Uterus (tissue), 4 donors: ENCODE measurements around the gene NECTIN2. TPM values are rescaled to one million over a fixed set of nuclear protein-coding genes. Genes with fewer than 3 reads are reported as not detected.

Experiments
- DNase-seq, 2 donors: peaks; one replicate each; pipeline ENCODE4 v3.0.0-alpha.2; 2019 to 2020
- H3K27ac ChIP-seq, 2 donors: fragments of 200-600 bp; sonication (generic); 1 replicate in 1 of 2; 2 replicates in 1 of 2; pipeline ENCODE4 v1.5.1; 2016 to 2018
- H3K27me3 ChIP-seq, 2 donors: fragments of 200-600 bp; sonication (generic); one replicate each; pipeline ENCODE4 v1.5.1; 2018 to 2019; ENCODE audit warnings: control low read depth in 1 of 2
- H3K36me3 ChIP-seq, 2 donors: fragments of 200-600 bp; sonication (generic); one replicate each; pipeline ENCODE4 v1.5.1; 2019; ENCODE audit warnings: control low read depth in 1 of 2
- H3K4me1 ChIP-seq, 2 donors: fragments of 200-600 bp; sonication (generic); one replicate each; pipeline ENCODE4 v1.5.1; 2018 to 2019; ENCODE audit warnings: control low read depth in 1 of 2
- H3K4me3 ChIP-seq, 2 donors: fragments of 200-600 bp; sonication (generic); 1 replicate in 1 of 2; 2 replicates in 1 of 2; pipeline ENCODE4 v1.5.1; 2018 to 2019; ENCODE audit warnings: mild to moderate bottlenecking in 1 of 2
- H3K9me3 ChIP-seq, 2 donors: fragments of 200-600 bp; sonication (generic); one replicate each; pipeline ENCODE4 v1.5.1; 2019; ENCODE audit warnings: control low read depth in 1 of 2
- CTCF ChIP-seq, 4 experiments: fragments of 200-600 bp in 2 of 4; fragments of 450-650 bp in 2 of 4; sonication (generic) in 2 of 4; IDR thresholded peaks; one replicate each; pipeline ENCODE4 v1.5.1; 2016 to 2019; ENCODE audit warnings: antibody characterized with exemption in 4 of 4, mild to moderate bottlenecking in 2 of 4, moderate library complexity in 1 of 4
- POLR2A ChIP-seq, 2 donors: fragments of 450-650 bp; IDR thresholded peaks; one replicate each; pipeline ENCODE4 v1.6.1; 2016; ENCODE audit warnings: antibody characterized with exemption in 2 of 2, mild to moderate bottlenecking in 1 of 2, moderate library complexity in 1 of 2
- intact Hi-C: fragments of 100-400 bp; cut with DNase I; formaldehyde crosslinking; loops from one replicate; pipeline ENCODE4 v1.15.1; 2023; ENCODE audit warnings: low total_unique reads
- total RNA-seq, 4 donors: library from RNA; depleted of rRNA in 3 of 4; stranded (reverse); fragments of >200 nt in 3 of 4; gene quantifications; one replicate each; pipeline versions ENCODE4 v1.1.0 to v1.2.4, GENCODE V29; 2014 to 2023
- donor health status: DM: yes; HTN: yes; CAD: no.

Gene NECTIN2
- total RNA-seq, 4 donors from 2014 or later, result 14.1 to 106 (median 86.1) TPM

- H3K9me3 ChIP-seq, result no peaks in the 10 kb centered on the region
- no peak overlapping the region for H3K4me3 ChIP-seq
- H3K36me3 ChIP-seq, result no peaks in the 10 kb centered on the region
- intact Hi-C loops, result no loop called here
- H3K4me1 ChIP-seq, result no peaks in the 10 kb centered on the region
- TF ChIP-seq POLR2A (IDR thresholded peaks at IDR 0.05) (no peak), CTCF (IDR thresholded peaks at IDR 0.05) (no peak)
- DNase-seq, result no peak
- H3K27ac ChIP-seq, result no peak overlapping the region
- peaks cover 0 to 5% of the 10 kb centered on the region in 2 donors for H3K27me3 ChIP-seq
Observed at GRCh38 chr19:44904426-44904994, 58.4 kb downstream of the NECTIN2 start.

GRCh38 chr19:44905437-44906160 lies 59.5 kb downstream of the NECTIN2 start, which contains the start of gene APOE:
APOE (plus strand) TSS chr19:44905796; CDS start chr19:44906625, 829 bp downstream.
- Histone ChIP-seq H3K27me3 (peaks cover 0 to 5% of the 10 kb centered on the region in 2 donors), H3K27ac (peak within 1 kb of the TSS in 1 of 2 donors; percentile 7), H3K36me3 (no peaks in the 10 kb centered on the region), H3K9me3 (no peaks in the 10 kb centered on the region), H3K4me3 (peak within 1 kb of the TSS in 1 of 2 donors; percentile 11), H3K4me1 (no peaks in the 10 kb centered on the region)
- no peak for TF ChIP-seq CTCF (IDR thresholded peaks at IDR 0.05)
- intact Hi-C loops, result loop anchor here (5.0 kb wide), 1 partner anchor 47 kb away; no protein-coding TSS in a partner anchor
- DNase-seq, result no peak

GRCh38 chr19:44907613-44908012 lies 61.5 kb downstream of the NECTIN2 start:
- Histone ChIP-seq H3K27me3 (peaks cover 0 to 5% of the 10 kb centered on the region in 2 donors), H3K4me3 (no peak overlapping the region), H3K36me3 (no peaks in the 10 kb centered on the region), H3K27ac (no peak overlapping the region), H3K9me3 (no peaks in the 10 kb centered on the region), H3K4me1 (no peaks in the 10 kb centered on the region)
- intact Hi-C loops, result loop anchor here (5.0 kb wide), 1 partner anchor 45 kb away; no protein-coding TSS in a partner anchor
- no peak for DNase-seq
- TF ChIP-seq CTCF (IDR thresholded peaks at IDR 0.05) (no peak), POLR2A (IDR thresholded peaks at IDR 0.05) (no peak)

GRCh38 chr19:44908074-44908835 lies 62.2 kb downstream of the NECTIN2 start:
- Histone ChIP-seq H3K9me3 (no peaks in the 10 kb centered on the region), H3K4me1 (no peaks in the 10 kb centered on the region), H3K36me3 (no peaks in the 10 kb centered on the region), H3K27me3 (peaks cover 0 to 5% of the 10 kb centered on the region in 2 donors), H3K27ac (no peak overlapping the region), H3K4me3 (no peak overlapping the region)
- intact Hi-C loops, result loop anchor here (5.0 kb wide), 1 partner anchor 44 kb away; no protein-coding TSS in a partner anchor
- no peak for TF ChIP-seq CTCF (IDR thresholded peaks at IDR 0.05)
- TF ChIP-seq POLR2A (IDR thresholded peaks at IDR 0.05), result no peak
- no peak for DNase-seq
